ENCODE data around the gene MED27. TPM values are rescaled to one million over a fixed set of nuclear protein-coding genes. Genes with fewer than 3 reads are reported as not detected.

MED27 gene
- total RNA-seq, 4 donors from 2014 or later: 4.1 to 6.3 (median 5.7) TPM

DNA sequence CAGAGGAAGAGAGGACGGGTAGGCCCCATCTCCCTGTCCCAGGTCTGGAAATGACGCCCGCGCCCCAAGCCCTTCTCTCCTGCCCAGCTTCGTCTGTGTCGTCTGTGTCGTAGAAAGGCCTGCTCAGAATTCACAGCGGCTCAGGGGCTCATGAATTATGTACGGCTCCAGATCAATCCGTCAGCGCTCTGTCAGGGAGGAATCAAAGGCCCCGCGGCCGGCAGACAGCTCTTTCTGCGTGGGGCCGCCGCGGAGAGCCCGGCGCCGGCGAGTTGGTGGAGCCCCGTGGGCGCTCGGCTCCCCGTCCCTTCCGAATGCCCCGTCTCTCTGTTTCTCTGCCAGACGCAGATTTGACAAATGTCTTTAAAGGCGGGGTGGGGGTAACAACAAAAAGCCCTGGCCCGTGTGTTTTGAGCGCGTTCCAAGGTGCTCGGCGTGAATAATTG, 255.9 kb downstream of the MED27 start:
- no peaks in the 10 kb centered on the region for H3K27me3 ChIP-seq
- DNase-seq: no peak

DNA sequence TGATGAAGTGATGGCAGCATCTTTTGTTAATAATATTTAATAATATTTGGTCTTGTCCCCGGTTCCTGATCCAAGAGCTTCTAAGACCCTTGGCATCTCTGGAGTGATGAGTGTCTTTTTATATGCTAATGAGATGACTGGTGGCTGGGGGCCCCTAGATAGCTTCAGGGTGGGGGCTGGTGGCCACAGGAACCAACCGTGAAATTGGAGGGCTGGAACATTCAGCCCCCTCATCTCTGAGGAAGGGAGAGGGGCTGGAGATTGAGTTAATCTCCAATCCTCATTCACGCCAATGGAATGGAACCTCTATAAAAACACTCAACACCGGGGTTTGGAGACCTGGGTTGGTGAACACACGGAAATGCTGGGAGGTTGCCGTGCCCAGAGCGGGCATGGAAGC, 261.6 kb downstream of the MED27 start:
- Histone ChIP-seq H3K4me1 (no peaks in the 10 kb centered on the region), H3K27me3 (no peaks in the 10 kb centered on the region), H3K9me3 (no peaks in the 10 kb centered on the region), H3K4me3 (no peak overlapping the region), H3K36me3 (no peaks in the 10 kb centered on the region), H3K27ac (no peak overlapping the region)
- TF ChIP-seq POLR2A (IDR thresholded peaks at IDR 0.05): no peak
- TF ChIP-seq, protein P1, sequence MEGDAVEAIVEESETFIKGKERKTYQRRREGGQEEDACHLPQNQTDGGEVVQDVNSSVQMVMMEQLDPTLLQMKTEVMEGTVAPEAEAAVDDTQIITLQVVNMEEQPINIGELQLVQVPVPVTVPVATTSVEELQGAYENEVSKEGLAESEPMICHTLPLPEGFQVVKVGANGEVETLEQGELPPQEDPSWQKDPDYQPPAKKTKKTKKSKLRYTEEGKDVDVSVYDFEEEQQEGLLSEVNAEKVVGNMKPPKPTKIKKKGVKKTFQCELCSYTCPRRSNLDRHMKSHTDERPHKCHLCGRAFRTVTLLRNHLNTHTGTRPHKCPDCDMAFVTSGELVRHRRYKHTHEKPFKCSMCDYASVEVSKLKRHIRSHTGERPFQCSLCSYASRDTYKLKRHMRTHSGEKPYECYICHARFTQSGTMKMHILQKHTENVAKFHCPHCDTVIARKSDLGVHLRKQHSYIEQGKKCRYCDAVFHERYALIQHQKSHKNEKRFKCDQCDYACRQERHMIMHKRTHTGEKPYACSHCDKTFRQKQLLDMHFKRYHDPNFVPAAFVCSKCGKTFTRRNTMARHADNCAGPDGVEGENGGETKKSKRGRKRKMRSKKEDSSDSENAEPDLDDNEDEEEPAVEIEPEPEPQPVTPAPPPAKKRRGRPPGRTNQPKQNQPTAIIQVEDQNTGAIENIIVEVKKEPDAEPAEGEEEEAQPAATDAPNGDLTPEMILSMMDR (IDR thresholded peaks at IDR 0.05): no peak
- DNase-seq: no peak

More for the DNA sequence above, 255.9 kb downstream of the MED27 start:
- H3K4me3 ChIP-seq: no peak overlapping the region
- H3K4me1 ChIP-seq: no peaks in the 10 kb centered on the region
- H3K9me3 ChIP-seq: no peaks in the 10 kb centered on the region
- H3K27ac ChIP-seq: no peak overlapping the region
- no peak for TF ChIP-seq POLR2A (IDR thresholded peaks at IDR 0.05)
- TF ChIP-seq, protein P1 (IDR thresholded peaks at IDR 0.05): no peak
- H3K36me3 ChIP-seq: no peaks in the 10 kb centered on the region

DNA sequence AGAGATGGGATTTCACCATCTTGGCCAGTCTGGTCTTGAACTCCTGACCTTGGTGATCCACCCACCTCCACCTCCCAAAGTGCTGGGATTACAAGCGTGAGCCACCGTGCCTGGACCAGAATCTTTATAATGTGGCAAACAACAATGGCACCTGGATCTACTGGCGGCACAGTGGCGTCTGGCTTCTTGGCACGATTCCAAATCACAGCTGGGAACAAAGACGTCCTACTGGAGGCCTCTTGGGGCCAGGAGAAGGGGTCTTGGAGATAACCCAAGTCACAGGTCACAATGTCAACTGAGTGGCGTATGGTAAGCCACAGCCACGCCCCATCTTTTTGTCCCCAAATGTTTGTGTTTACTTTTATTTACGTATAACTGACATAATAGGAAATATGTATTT, 262.0 kb downstream of the MED27 start:
- DNase-seq: no peak
- Histone ChIP-seq H3K27me3 (no peaks in the 10 kb centered on the region), H3K4me1 (no peaks in the 10 kb centered on the region), H3K36me3 (no peaks in the 10 kb centered on the region), H3K27ac (no peak overlapping the region), H3K9me3 (no peaks in the 10 kb centered on the region), H3K4me3 (no peak overlapping the region)
- TF ChIP-seq, protein P1 (IDR thresholded peaks at IDR 0.05): no peak
- no peak for TF ChIP-seq POLR2A (IDR thresholded peaks at IDR 0.05)

DNA sequence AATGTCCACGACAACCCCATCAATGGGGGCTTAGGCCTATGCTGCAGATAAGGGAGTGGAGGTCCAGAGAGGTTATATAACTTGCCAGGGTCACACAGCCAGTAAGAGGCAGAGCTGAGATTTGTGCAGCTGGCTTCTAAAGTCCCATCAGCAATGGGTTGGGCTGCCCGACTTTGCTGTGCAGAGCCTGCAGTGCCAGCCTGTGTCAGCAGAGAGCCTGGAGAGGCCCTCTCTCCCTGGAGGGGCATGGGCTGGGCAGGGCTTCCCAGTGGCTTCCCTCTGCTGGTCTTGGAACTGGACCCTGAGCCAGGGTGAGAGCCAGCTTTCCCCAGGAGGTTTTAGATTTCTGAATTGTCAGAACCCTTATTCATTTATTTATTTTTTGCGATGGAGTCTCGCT, 262.6 kb downstream of the MED27 start:
- no peak overlapping the region for H3K4me3 ChIP-seq
- DNase-seq: no peak
- H3K4me1 ChIP-seq: no peaks in the 10 kb centered on the region
- H3K9me3 ChIP-seq: no peaks in the 10 kb centered on the region
- H3K27me3 ChIP-seq: no peaks in the 10 kb centered on the region
- TF ChIP-seq, protein P1 (IDR thresholded peaks at IDR 0.05): no peak
- TF ChIP-seq POLR2A (IDR thresholded peaks at IDR 0.05): no peak
- no peaks in the 10 kb centered on the region for H3K36me3 ChIP-seq
- H3K27ac ChIP-seq: no peak overlapping the region

DNA sequence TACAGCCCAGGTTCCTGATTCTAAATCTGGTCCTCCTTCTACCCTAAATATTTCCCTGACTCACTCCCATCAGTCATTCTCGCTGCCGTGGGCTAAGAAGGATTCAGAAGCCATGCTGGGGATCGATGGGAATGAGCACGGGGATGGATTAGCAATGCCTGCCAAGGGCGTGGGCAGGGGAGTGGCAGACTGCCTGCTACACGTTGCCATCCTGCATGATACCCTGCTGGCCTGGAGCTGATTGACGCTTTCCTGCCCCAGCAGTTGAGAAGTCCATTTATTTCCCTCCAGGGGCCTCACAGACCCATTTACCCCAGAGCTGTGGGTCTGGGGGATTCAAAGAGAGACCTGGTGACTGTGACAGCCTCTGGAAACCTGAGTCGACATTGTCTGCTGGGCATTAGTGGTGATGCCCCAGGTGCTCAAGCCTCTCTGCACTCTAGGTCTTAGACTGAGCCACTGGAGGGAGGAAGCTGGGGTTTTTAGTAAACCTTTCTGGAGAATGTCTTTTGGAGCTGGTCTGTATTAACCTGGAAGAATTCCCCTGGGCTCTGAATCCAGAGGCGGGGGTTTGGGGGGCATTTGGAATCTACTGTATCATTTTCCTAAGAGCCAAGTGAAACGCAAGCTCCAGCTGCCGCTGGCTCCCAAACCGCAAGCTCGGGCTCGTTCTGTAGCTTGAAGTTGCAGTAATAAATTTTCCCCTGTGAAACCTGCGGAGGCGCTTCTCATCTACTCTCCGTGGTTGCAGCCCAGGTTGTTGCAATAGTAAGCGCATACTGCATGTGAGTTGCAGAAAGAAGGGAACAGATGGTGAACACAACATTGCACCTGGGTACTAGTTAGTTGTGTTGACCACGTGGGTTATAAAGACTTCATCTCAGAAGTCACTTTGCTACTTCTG, 263.4 kb downstream of the MED27 start:
- H3K36me3 ChIP-seq: no peaks in the 10 kb centered on the region
- no peak overlapping the region for H3K4me3 ChIP-seq
- TF ChIP-seq, protein P1 (IDR thresholded peaks at IDR 0.05): no peak
- TF ChIP-seq POLR2A (IDR thresholded peaks at IDR 0.05): no peak
- no peak for DNase-seq
- H3K9me3 ChIP-seq: no peaks in the 10 kb centered on the region
- no peaks in the 10 kb centered on the region for H3K27me3 ChIP-seq
- H3K4me1 ChIP-seq: no peaks in the 10 kb centered on the region
- no peak overlapping the region for H3K27ac ChIP-seq
